GM10248 (cell line): ENCODE results near the gene MRPS5.
"Not testable (repeated sequence)": the region's sequence is repeated elsewhere in the genome, so short reads cannot be mapped to it uniquely, and the experiment has no call there.

Experiments
- CTCF ChIA-PET: fragments of 300-600 bp; sonication (Branson Sonifier 250); formaldehyde crosslinking; extraction: SDS; loops from one replicate; lab custom pipeline; 2021; ENCODE audit warnings: antibody characterized with exemption; lab: Yijun Ruan, JAX
- POLR2A ChIA-PET: fragments of 350-650 bp; sonication (Branson Sonifier 250); formaldehyde crosslinking; extraction: SDS; loops from one replicate; lab custom pipeline; 2020; ENCODE audit warnings: antibody characterized with exemption; lab: Yijun Ruan, JAX
- DNase-seq: peaks from one replicate; pipeline ENCODE4 v3.0.0; 2012; ENCODE audit errors: extremely low spot score
- CTCF ChIP-seq: IDR thresholded peaks from 2 replicates; pipeline ENCODE4 v1.5.1; 2012; ENCODE audit warnings: mild to moderate bottlenecking, low read depth; ENCODE audit errors: extremely low read depth, missing control alignments, control extremely low read depth

MRPS5 gene

GRCh38 chr2:95041060-95041823 lies 80.4 kb downstream of the MRPS5 start:
- DNase-seq: no peak
- POLR2A ChIA-PET: no interaction called here
- TF ChIP-seq CTCF: no peak
- CTCF ChIA-PET: interaction anchor here (0.7 to 6.7 kb wide), 9 partner anchors 9 to 73 kb away, joined by 3 to 64 read pairs (median 3); partner anchors contain the start of gene MAL

DNA sequence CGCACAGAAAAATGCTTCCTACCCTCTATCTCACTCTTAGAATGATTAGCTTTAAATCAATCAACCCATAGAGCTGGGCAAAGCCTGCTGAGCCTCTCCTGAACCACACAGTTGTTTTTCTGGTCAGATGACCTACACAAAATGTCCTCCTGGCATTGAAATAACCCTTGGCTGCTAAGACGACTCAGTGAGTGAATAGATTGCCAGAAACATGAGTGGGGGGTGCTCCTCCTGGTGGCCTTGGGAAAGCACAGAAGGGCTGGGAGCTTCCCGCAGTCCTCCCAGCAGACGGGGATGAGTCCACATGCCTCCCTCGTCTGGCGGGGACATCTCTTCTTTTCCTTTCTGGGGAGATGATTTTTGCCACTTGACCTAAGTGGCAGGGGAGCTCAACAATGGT lies 81.2 kb downstream of the MRPS5 start:
- no peak for DNase-seq
- POLR2A ChIA-PET: no interaction called here
- CTCF ChIA-PET: interaction anchor here (0.9 to 6.7 kb wide), 5 partner anchors 9 to 74 kb away, joined by 3 to 64 read pairs (median 13); partner anchors contain the start of gene MAL
- no peak for TF ChIP-seq CTCF

GRCh38 chr2:95039978-95040377 lies 81.6 kb downstream of the MRPS5 start:
- no peak for TF ChIP-seq CTCF
- ChIA-PET CTCF (interaction anchor here (0.9 to 6.7 kb wide), 4 partner anchors 9 to 36 kb away, joined by 3 to 64 read pairs (median 15); partner anchors contain the start of gene MAL), POLR2A (no interaction called here)
- no peak for DNase-seq

- POLR2A ChIA-PET: no interaction called here
- CTCF ChIA-PET: interaction anchor here (2.0 to 6.7 kb wide), 2 partner anchors 13 to 16 kb away, joined by 13 to 64 read pairs; partner anchors contain the start of gene MAL
- DNase-seq: no peak
- no peak for TF ChIP-seq CTCF
Observed at GRCh38 chr2:95039363-95039762, 82.2 kb downstream of the MRPS5 start.

DNA sequence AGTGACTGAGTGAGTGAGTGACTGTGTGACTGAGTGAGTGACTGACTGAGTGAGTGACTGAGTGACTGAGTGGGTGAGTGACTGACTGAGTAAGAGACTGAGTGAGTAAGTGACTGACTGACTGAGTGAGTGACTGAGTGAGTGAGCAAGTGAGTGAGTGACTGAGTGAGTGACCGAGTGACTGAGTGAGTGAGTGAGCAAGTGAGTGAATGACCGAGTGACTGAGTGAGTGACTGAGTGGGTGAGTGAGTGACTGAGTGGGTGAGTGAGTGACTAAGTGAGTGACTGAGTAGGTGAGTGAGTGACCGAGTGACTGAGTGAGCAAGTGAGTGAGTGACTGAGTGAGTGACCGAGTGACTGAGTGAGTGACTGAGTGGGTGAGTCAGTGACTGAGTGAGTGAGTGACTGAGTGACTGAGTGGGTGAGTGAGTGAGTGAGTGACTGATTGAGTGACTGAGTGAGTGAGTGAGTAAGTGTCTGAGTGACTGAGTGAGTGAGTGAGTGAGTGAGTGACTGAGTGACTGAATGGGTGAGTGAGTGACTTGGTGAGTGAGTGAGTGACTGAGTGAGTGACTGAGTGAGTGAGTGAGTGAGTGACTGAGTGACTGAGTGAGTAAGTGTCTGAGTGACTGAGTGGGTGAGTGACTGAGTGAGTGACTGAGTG lies 82.8 kb downstream of the MRPS5 start:
- ChIA-PET POLR2A (no interaction called here), CTCF (interaction anchor here (2.0 kb wide), 1 partner anchor 14 kb away, joined by 13 read pairs; no protein-coding TSS in a partner anchor)
- DNase-seq: no peak
- no peak for TF ChIP-seq CTCF

DNA sequence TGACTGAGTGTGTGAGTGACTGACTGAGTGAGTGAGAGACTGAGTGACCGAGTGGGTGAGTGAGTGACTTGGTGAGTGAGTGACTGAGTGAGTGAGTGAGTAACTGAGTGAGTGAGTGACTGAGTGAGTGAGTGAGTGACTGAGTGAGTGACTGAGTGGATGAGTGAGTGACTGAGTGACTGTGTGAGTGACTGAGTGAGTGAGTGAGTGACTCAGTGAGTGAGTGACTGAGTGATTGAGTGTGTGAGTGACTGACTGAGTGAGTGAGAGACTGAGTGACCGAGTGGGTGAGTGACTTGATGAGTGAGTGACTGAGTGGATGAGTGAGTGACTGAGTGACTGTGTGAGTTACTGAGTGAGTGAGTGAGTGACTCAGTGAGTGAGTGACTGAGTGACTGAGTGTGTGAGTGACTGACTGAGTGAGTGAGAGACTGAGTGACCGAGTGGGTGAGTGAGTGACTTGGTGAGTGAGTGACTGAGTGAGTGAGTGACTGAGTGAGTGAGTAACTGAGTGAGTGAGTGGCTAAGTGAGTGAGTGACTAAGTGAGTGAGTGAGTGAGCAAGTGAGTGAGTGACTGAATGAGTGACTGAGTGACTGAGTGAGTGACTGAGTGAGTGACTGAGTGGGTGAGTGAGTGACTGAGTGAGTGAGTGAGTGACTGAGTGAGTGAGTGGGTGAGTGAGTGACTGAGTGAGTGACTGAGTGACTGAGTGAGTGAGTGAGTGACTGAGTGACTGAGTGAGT lies 83.6 kb downstream of the MRPS5 start:
- DNase-seq, CTCF ChIA-PET, POLR2A ChIA-PET: not testable (repeated sequence)
